Stimulated activated CD8-positive, alpha-beta memory T cell treated with anti-CD3 and anti-CD28 coated beads, Interleukin-4, amount 100 ng/mL, for 24 hours (primary cell): ENCODE data around the gene CTIF.

Experiments
- DNase-seq: peaks from one replicate; pipeline ENCODE4 v3.0.0-alpha.2; 2020; ENCODE audit warnings: low read depth

Gene CTIF

DNA sequence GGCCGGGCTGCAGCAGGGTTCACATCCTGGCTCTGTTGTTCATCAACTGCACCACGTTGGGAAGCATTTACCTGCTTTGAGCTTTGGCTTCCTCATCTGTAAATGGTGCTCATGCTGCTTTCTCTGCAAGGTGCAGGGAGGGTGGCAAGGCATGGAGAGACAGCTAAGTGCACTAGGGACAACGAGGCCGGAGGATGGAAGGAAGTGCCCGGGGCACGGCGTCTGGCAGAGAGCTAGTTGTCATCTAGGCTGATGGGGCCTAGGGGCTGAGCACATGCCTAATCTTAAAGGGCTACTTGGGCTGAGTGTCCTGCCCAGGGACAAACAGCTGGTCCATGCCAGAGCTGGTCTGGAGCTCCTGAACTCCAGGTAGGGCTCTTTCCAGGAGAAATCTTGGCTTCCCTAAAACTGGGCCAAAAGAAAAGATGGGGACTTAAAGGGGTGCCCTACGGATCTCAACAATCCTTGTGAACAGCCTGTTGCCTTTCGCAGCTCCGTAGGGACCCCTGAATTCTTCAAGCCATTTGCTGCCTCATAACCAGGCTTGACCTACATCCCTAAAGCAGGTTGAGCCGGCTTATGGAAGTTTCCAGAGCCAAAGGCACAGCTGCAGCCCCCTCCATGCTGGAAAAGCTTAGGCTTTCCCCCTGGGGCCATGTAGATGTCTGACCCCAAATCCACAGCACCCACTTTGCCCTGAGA is 281.1 kb downstream of the CTIF start:
- no peak for DNase-seq

DNA sequence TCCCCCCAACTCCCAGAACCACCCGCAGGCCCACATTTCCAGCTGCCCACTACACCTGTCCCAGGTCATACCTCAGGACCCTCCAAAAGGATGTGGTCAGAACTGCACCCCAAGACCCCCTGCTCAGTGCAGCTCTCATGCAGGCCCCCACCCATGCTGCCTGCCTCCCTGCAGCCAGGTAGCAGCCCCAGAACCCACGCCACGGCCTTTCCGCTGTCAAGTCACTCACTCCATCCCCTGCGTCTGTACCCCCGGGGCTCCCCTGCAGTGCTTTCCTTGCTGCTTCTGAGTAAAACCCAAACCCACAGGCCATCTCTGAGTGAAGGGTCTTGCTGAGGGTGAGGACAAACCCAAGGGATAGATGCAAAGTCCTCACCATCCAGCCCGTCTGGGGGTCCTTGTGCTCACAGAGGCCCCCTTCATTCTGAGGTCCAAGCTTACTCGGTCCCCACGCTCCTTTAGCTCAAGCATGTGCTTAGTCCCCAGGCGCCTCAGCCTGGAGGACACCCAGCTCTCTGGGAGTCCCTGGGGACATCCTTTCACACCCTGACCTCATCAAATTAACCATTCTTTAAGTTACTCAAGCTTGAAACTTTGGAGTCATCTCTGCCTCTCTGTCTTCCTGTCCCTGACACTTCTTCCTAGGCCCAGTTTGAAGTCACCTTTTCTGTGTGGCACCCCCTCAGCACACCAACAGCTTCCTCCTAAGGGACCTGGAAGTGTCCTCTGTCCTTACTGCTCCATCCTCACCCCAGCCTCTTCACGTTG is 281.8 kb downstream of the CTIF start:
- no peak for DNase-seq

DNA sequence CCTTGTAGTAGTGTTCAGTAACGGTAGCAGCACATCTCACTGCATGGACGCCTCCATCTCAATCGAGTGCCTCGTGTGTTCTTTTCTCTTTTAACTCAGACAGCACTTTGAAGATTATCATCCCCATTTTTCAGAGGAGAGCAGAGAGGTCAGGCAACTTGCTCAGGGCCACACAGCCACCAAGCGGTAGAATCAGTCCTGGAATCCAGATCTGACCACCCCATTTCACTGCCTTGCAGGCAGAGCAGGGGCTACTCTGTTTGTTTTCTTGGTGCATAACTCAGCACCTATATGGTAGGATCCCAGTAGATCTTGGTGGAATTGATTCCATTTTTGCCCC is 282.4 kb downstream of the CTIF start:
- DNase-seq = no peak

DNA sequence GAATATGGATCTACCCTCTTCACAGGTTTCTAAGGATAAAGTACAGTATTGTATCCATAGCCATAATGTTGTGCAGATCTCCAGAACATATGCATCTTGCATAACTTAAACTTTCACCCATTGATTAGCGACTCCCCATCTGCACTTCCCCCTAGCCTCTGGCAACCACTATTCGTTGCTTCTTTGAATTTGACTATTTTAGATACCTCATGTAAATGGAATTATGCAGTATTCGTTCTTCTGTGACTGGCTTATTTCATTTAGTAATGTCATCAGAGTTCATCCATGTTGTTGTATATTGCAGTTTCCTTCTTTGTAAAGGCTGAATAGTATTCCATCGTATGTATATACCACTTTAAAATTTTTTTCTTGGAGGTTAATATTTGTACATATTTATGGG is 283.0 kb downstream of the CTIF start:
- no peak for DNase-seq

DNA sequence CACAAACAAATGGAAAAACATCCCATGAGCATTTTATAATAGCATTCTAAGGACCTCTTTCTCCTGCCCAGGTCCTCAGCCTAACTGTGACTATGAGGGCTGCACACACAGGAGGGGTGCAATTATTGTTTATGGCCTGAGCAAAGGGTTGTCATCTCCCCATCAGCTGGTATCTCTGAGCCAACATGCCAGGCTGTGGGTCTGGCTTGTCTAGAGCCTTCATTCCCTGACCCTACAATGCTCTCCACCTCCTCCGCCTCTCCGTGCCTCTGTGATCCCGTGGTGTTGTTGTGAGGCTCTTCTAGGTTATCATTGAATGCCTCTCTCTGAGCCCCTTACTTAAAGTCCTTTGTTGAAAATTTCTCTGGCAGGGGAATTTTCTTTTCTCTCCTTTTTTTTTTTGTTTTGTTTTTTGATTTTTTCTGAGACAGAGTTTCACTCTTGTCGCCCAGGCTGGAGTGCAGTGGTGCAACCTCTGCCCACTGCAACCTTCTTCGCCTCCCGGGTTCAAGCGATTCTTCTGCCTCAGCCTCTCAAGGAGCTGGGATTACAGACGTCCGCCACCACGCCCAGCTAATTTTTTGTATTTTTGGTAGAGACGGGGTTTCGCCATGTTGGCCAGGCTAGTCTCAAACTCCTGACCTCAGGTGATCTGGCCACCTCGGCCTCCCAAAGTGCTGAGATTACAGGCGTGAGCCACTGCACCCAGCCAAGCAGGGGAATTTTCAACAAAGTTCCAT is 285.6 kb downstream of the CTIF start:
- DNase-seq = no peak

DNA sequence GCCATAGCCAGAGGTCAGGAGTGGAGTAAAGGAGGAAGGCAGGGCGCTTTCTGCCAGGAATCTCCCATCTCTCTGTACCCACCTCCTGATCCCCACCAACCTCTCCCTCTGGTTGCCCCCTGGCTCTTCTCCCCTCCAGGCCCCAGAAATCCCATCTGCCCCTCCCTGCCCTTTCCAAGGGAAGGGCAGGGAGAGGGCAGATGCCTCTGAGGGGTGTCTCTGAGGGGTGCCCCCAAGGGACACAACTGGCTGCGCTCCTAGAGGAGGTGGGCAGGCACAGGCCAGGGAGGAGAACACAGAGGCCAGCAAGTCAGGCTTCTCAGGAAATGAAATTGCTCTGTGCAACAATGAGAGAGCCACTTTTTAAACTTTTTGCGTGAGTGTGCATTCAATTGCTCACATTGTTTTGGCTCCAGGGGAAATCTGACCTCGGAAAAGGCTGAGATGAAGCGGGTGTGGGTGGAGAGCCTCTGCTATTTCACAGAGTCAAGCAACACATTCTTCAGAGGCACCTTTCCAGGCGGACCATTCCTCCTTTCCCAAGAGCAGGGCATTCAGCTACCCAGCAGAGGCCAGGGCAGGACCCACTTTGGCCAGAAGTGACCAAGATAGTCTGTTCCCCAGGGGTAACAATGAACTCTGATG is 286.4 kb downstream of the CTIF start:
- DNase-seq = no peak

DNA sequence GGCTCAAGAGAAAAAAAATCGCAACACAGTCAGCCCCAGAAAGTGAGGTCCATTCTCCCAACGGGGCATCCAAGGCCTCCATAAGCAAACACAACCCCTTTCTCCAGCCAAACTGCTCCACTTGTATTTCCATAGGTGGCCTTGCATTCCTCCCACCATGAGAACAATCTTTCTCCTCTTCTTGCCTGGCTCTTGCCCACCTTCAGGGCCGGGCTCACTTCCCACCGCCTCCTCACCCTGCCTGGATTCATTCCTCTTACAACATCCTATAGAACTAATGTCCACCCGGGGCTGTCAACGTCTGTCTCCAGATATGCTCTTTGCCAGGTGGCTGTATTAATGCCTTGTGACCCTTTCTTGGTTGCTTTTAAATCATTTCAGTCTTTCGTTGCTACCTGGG is 287.4 kb downstream of the CTIF start:
- no peak for DNase-seq

DNA sequence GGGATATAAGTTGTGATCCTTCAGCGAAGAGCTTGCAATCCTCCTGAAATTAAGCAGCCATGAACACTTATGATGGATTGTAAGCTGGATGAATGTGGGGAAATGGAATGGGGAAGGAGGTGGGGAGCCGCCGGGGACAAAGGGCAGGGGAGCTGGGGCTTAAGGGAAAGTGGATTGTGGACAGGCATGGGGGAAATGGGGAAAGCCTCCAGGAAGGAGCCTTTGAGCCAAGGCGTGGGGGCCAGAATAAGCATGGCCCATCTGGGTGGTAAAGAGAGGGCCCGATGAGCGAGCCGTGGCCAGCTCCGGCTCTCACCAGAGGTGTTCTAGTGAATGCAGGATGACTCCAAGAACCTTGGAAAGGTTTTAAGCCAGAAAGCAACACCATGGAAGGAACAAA is 288.0 kb downstream of the CTIF start:
- DNase-seq = no peak

DNA sequence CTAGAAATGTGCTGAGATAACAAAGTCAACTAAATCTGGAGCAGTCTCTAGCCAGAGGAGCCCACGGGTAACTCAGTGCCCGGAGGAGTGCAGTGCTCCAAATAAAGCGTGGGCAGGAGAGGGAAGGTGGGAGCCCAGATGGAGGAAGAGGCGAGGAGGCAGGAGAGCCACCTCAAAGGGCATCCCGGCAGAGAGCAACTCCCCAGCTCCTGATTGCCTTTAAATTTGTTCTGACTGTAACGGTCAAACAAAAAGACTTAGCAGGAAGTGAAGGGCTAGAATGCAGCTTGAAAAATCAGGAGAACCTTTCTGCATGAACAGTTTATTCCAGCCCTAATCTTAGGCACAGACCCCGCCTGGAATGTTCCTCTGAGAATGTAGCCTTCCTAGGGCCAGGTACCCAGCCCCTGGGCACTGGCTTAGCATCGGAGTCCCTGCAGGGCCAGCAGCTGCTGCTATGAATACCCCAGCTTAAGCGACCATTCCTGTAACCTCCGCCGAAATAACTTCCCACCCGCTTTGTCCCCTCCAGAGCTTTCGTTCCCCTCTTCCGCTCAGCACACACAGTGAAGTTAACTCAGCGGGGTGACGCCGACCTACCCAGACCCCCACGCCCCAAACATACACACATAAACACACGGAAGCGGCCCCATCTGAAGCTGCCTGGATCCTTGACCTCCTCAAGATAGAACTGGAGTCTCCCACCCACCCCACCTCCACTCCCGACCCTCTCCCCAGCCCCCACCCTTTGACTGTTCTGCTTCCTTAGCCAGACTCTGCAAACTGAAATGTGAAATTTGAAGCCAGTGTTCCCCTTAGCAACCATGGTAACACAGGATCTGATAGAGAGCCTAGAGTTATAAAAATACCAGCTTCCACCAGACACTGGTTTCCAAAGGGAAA is 288.7 kb downstream of the CTIF start:
- DNase-seq = no peak

DNA sequence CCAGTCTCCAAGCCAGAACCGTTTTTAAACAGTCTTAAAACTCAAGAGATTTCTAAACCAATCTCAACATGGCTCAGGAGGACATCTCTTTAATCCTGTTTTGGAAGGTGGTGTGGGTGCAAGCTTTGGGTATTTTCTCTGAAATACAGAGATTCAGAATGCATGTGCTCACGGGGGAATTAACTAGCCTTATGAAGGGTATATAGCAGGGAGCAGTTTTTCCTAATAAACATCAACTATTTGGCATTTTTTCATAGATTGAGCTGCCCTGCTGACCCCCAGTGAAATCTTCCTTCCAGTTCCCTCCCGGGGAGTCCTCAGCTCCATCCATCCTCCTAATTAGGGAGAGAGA is 289.3 kb downstream of the CTIF start:
- no peak for DNase-seq

DNA sequence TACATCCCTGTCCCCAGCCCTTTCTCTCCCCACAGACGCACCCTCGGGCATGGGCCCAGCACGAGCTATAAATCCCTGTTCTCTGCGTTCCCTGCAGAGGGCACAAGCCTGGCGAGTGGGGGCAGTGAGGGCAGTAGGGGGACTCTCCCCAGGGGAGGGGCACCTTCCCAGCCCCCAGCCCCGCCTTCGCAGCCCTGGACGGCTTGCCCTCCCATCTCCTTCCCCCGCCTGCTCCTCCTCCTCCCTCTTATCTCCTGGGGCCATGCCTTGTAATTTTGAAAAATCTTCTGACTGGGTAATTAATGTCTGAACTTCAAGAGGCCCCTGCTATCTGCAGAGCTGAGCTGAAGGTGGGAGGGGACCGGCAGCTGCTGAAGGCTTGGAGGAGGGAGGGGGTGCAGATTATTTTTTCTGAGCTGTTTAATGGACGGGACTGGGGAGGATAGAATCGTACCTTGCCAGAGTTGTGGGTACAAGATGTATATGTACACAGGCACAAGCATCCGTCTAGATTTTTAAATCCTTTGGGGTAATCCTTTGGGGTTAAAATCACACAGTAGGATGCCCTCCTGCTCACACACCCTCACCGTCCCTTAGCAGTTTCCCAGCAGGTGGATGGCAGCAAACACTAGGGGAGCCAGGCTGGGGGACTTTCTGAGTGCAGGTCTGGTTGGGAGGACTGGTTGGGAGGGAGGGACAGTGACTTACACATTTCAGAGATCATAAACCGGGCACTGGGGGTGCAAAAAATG is 290.0 kb downstream of the CTIF start:
- no peak for DNase-seq

DNA sequence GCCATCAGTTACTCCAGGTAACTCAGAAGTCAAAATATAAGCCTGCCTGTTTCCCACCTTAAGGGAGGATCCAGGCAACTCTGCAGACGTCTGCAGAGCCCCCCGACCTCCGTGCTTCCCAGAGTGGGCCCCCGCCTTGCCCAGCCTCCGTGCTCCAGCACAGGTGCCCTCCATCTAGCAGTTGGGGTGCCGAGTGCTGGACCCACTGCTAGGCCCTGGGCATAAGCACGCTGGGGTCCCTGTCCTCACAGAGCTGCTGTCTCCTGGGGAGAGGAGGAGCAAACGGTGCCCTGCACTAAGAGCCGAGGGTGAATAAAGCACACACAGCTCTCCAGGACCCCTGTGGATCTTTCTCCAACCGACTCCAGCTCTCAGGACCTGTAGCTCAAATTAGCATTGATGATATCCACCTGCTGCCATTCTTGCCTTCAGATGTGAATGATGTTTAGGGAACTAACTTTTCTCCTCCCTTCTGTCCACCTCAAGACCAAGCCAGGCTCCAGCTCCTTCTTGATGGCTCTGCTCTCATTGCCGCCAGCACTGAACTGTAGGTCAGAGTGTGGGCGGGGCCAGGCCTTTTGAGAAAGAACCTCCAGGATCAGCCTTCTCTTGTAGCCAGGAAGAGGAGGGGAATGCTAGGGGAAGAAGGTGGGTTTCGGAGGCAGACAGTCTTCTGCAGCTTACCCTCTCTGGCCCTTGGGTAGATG is 290.8 kb downstream of the CTIF start:
- no peak for DNase-seq

DNA sequence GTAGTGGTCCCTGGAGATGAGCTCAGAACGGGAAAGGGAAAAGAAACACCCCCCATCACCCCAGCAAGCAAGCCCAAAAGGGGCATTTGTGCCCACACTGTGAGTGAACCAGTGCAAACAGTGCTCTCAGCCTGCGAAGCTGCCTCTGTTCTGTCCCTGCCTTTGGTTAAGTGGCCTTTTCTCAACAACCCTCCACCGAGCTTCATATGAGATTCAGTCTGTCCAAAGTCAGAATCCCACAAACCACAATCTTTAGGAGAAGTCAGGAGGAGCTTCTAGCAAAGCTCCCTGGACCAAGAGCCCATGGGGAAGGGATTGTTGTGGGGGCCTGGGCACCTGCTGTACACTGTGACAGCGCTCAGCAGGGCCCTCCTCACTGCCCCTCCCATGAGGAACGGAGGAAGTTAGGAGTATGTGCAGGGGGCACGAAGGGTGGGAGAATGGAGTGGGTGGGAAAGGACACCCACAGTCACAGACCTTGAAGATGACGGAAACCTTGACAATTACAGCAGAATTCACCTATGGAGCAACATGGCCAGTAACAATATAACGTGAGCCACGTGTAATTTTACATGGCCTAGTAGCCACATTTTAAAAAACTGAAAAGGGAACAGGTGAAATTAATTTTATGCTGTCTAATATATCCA is 292.4 kb downstream of the CTIF start:
- no peak for DNase-seq

DNA sequence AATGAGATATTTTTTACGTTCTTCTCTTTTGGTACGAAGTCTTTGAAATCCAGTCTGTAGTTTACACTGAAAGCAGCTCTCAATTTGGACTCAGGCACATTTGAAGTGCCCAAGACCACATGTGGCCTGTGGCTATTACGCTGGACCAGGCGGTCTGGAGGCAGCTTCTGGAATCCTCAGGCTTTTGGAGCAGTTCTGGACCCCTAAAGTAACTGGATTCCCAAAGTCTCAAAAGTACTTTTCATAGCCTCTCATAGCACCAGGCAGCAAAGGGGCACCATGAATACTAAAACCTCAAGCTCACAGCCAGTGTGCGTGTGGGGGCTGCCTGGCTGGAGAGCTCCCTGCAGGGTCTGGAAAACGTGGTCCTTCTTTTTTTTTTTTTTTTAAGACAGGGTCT is 293.0 kb downstream of the CTIF start:
- no peak for DNase-seq

DNA sequence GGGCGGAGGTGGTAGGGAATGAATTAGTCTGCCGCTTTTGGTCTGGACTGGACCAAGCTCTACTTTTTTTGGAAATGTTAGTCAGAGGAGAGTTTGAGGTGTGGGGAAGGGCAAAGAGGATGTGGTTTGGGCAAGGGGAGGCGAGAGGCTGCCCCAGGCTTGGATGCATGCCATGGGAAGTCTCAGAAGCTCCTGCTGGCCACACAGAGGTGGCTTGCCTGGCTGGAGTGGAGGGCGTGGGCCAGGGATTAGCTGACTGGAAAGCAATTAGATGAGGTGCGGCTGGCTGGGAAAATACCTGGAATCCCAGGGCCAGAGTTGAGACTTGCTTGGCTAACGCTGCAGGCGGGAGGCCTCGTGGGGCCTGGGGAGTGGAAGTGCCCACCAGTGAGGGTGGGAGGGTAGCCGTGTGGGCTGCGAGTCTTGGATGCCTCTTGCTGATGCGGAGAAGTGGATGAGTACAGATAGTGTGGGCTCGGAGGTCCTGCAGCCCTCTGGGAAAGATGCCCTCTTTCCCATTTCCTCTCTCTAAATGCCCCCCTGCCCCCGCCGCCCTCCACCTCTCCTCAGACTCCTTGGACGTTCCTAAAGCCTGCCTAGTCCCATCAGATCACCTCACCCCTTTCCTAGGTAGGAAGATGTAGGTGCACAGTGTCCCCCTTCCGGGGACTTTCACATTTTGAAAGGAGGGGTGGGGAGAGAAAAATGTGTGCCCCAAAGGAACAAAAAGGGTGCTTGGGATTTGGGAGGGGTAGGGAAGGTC is 294.3 kb downstream of the CTIF start:
- no peak for DNase-seq

DNA sequence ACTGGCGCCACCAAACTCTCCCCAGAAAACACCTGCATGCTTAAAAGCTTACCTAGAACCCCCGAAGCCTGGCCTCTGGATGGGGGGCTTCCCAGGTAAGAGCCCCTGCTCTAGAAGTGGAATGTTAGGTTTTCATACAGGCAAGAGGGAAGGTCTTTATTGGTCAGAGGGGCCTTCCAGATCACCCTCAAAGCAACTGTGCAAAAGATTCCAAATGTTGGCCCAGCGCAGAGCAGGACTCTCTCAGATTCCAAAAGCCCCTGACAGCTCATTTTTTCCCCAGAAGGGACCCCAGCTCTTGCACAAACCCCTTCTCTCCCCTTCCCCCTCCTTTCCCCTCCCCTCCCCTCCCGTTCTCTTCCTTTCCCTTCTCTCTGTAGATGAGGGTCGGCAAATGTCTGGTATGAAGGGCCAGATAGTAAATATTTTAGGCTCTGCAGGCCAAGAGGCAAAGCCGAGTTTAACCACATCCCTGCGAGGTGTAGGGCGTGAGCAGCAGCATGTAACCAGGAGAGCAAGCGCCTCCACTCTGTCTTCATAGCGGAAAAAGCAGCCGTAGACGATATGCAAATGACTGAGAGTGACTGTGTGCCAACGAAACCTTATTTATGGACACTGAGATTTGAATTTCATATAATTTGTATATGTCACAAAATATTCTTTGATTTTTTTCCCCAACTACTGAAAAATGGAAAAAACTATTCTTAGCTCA is 295.0 kb downstream of the CTIF start:
- peak; percentile 39 for DNase-seq

DNA sequence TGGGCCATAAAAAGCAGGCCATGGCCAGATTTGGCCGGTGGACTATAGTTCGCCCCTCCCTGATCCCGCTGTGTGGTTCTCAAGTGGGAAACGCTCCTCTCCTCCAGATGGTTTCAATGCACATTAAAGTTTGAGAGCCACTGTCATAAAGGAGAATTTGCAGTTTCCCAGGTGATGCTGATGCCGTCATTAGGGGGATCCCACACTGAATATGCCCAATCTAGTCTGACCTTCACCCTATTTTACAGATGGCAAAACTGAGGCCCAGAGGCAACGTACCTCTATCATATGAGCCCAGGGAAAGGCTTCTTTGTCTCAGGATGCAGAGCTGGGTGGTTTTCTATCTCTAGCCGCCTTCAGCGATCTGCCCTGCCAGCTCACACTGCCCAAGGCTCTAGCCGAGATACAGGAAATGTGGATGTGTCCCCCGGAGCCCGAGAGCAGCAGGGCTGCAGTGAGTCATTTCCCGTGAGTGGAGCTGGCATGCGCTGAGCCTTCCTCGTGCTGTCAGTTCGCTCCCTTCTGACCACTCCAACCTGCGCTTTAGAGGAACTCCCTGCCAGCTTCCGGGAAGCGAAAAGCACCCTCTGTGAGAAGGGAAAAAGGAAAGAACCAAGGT is 295.7 kb downstream of the CTIF start:
- peak; percentile 65 for DNase-seq

DNA sequence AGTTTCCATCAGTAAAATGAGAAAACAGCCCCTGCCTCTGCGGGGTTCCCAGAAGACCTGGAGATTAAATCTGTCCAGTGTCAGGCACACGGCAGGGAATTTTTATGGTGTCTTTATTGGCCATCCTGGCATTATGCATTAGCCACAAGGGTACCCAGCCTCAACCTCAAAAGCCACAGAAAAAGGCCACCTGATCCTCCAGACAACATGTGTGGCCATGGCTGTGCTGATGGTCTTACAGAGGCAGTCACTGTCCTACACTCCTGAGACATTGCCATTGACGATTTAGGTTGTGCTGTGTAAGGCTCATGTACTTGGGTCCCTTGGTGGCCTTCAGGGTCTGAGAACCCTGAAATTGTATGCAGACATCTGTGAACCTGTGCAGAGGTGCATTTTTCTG is 296.3 kb downstream of the CTIF start:
- no peak for DNase-seq
